C4-2B (cell line): ENCODE data around the gene GALNT9.
"Not testable (repeated sequence)": the region's sequence is repeated elsewhere in the genome, so short reads cannot be mapped to it uniquely, and the experiment has no call there.

Experiments
- H3K27ac ChIP-seq: fragments of 450-650 bp; 2 replicates; pipeline ENCODE4 v1.5.1; 2017
- ZFX ChIP-seq: fragments of 450-650 bp; IDR thresholded peaks from 2 replicates; pipeline ENCODE4 v1.6.1; 2017
- TF ChIP-seq, protein P1 (sequence below): fragments of 450-650 bp; conservative IDR thresholded peaks from 2 replicates; pipeline ENCODE4 v1.5.1; 2017; ENCODE audit warnings: mild to moderate bottlenecking

Gene GALNT9

DNA sequence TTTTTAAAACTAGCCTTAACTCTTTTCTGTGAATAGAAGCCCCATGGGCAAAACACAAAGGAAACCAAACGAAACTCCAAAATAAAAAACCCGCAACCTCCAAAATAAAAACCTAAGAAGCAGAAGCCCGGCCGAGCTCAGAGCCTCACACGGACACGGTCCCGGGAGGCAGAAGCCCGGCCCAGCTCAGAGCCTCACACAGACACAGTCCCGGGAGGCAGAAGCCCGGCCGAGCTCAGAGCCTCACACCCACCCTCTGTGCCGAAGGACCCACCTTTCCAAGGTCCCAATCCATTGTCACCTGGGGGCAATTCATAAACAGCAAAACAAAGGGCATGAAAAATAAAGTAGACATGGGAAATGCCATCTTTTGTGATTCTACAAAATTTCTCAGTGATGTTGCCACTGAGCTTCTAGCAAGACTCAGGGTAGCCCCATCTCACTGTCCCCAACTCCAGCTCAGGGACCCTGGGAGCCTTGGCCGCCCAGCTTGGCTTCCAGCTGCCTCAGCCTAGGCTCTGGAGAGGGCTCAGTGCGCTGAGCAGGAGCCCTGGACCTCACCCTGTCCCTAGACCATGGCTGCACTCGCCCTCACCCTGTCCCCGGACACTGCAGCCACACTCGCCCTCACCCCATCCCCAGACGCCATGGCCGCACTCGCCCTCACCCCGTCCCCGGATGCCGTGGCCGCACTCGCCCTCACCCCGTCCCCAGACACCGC lies 82.2 kb downstream of the GALNT9 start:
- no peak overlapping the region for H3K27ac ChIP-seq

DNA sequence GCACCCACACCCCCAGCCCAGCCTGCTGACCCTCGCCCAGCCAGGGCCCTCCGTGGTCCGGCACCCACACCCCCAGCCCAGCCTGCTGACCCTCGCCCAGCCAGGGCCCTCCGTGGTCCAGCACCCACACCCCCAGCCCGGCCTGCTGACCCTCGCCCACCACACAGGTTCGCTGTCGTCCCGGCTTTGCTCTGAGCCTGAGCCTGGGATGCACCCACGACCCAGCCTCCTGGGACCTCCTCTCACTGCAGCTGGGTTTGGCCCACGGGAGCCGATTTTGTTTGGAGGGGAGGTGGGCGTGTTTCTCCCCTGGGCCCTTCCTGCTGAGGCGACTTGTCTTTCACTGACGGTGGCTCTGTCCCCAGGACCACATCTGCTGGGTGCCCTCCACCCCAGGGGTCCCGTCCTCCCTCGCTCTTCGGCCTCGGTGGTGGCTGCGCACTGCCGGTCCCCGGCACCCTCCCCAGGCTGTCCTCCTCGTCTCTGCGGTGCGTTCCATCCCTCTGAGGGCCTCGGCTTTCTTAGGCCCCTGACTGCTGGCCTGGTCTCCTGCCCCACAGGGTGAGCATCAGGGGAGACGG lies 83.8 kb downstream of the GALNT9 start:
- TF ChIP-seq, protein P1, sequence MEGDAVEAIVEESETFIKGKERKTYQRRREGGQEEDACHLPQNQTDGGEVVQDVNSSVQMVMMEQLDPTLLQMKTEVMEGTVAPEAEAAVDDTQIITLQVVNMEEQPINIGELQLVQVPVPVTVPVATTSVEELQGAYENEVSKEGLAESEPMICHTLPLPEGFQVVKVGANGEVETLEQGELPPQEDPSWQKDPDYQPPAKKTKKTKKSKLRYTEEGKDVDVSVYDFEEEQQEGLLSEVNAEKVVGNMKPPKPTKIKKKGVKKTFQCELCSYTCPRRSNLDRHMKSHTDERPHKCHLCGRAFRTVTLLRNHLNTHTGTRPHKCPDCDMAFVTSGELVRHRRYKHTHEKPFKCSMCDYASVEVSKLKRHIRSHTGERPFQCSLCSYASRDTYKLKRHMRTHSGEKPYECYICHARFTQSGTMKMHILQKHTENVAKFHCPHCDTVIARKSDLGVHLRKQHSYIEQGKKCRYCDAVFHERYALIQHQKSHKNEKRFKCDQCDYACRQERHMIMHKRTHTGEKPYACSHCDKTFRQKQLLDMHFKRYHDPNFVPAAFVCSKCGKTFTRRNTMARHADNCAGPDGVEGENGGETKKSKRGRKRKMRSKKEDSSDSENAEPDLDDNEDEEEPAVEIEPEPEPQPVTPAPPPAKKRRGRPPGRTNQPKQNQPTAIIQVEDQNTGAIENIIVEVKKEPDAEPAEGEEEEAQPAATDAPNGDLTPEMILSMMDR: no peak

More for the DNA sequence above, 82.2 kb downstream of the GALNT9 start:
- TF ChIP-seq, protein P1: no peak
- TF ChIP-seq ZFX: no peak

GRCh38 chr12:132244724-132245295 lies 84.6 kb downstream of the GALNT9 start:
- no peak for TF ChIP-seq ZFX
- TF ChIP-seq, protein P1: no peak
- no peak overlapping the region for H3K27ac ChIP-seq

More for the DNA sequence above, 83.8 kb downstream of the GALNT9 start:
- no peak overlapping the region for H3K27ac ChIP-seq

- no peak overlapping the region for H3K27ac ChIP-seq
- no peak for TF ChIP-seq ZFX
- TF ChIP-seq, protein P1: no peak
These were observed 85.6 kb downstream of the GALNT9 start for GRCh38 chr12:132243596-132244310.

DNA sequence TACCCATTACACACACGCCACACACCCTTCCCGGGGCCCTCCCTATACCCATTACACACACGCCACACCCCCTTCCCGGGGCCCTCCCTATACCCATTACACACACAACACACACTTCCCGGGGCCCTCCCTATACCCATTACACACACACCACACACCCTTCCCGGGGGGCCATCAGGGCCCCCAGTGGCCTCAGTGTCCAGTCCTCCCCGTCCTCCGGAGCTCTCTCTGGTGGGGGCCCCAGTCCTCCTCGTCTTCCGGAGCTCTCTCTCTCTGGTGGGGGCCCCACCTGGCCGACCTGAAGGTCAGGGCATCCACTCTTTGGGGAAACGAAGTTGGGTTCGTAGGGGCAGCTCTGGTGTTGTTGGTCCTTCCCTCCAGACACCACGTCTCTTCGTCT lies 86.2 kb downstream of the GALNT9 start:
- H3K27ac ChIP-seq: not testable (repeated sequence)

DNA sequence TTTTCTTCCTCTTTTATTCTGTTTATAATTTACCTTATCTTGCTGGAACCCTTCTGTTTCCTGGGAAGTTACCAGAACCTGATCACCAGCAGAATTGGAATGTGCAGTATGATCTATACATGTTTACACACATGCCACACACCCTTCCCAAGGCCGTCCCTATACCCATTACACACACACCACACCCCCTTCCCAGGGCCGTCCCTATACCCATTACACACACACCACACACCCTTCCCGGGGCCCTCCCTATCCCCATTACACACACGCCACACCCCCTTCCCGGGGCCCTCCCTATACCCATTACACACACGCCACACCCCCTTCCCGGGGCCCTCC lies 88.8 kb downstream of the GALNT9 start:
- H3K27ac ChIP-seq: not testable (repeated sequence)

DNA sequence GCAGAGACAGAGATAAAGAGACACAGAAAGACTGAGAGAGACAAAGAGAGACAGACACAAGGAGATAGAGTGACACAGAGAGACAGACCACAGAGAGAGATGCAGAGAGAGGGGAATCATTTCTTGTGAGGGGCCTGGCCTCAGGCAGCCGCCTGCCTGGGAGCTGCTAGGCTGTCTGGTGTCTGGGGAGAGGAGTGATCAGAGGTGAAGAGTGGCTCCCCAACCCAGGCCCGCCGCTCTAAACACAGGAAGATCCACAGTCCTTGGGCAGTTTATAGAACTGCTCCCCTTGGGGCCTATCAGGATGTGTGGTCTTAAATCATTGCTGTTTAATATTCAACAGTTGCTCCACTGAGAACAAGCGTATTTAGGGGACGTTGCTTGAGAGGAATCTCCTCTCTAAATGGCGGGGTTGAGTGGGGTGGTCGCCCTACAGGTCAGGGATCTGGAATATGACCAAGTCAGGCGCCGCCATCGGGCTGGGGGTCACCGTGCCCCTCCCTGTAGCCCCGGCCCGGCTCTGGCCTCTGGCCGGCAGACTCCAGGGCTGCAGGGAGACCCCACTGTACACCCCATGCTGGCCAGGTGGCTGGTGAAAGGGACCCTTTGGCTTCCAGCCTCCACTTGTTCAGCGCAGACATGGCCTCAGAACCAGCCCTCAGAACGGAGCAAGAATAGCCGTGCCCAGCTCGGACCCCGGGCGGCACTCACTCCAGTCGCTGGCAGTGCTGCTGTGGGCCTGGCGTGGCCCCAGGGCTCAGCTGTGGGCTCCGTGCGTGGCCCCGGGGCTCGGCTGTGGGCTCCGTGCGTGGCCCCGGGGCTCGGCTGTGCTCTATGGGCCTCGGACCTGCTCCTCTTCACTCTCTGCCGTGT lies 89.4 kb downstream of the GALNT9 start:
- no peak overlapping the region for H3K27ac ChIP-seq
- TF ChIP-seq, protein P1: no peak
- no peak for TF ChIP-seq ZFX
